MM.1S (cell line): ENCODE results near the gene LRRC4C.

ENCODE experiments used
- DNase-seq: peaks from one replicate; pipeline ENCODE4 v3.0.0-alpha.2; 2015
- H2AFZ ChIP-seq: fragments of 300-600 bp; sonication (generic); 2 replicates; pipeline ENCODE4 v1.6.0; 2016; ENCODE audit warnings: antibody characterized with exemption, low read length
- H3F3A ChIP-seq: fragments of 300-600 bp; sonication (generic); 2 replicates; pipeline ENCODE4 v1.6.1; 2016; ENCODE audit warnings: mild to moderate bottlenecking, antibody characterized with exemption, low read length, moderate library complexity, mixed read lengths; ENCODE audit not compliant: insufficient read depth
- H3K27ac ChIP-seq: fragments of 300-600 bp; sonication (generic); 2 replicates; pipeline ENCODE4 v1.5.1; 2016; ENCODE audit warnings: mild to moderate bottlenecking, low read length
- H3K27me3 ChIP-seq: fragments of 300-600 bp; sonication (generic); replicated peaks from 2 replicates; pipeline ENCODE4 v1.6.0; 2016; ENCODE audit warnings: low read length; ENCODE audit not compliant: insufficient read depth
- H3K36me3 ChIP-seq: fragments of 300-600 bp; sonication (generic); replicated peaks from 2 replicates; pipeline ENCODE4 v1.6.1; 2016; ENCODE audit warnings: mild to moderate bottlenecking, low read length, mixed read lengths; ENCODE audit not compliant: insufficient read depth
- H3K4me1 ChIP-seq: fragments of 300-600 bp; sonication (generic); 2 replicates; pipeline ENCODE4 v1.6.1; 2016; ENCODE audit warnings: low read length, mixed read lengths
- H3K4me2 ChIP-seq: fragments of 300-600 bp; sonication (generic); 2 replicates; pipeline ENCODE4 v1.6.0; 2016; ENCODE audit warnings: low read depth, low read length
- H3K4me3 ChIP-seq: fragments of 300-600 bp; sonication (generic); 2 replicates; pipeline ENCODE4 v1.5.1; 2016; ENCODE audit warnings: low read length, mixed read lengths
- H3K79me2 ChIP-seq: fragments of 300-600 bp; sonication (generic); 2 replicates; pipeline ENCODE4 v1.6.1; 2016; ENCODE audit warnings: mixed run types, low read length, mixed read lengths
- H3K9ac ChIP-seq: fragments of 300-600 bp; sonication (generic); 2 replicates; pipeline ENCODE4 v1.6.1; 2016; ENCODE audit warnings: low read length, mixed read lengths
- H3K9me2 ChIP-seq: fragments of 300-600 bp; sonication (generic); replicated peaks from 2 replicates; pipeline ENCODE4 v1.6.1; 2016; ENCODE audit warnings: mild to moderate bottlenecking, low read length, mixed read lengths; ENCODE audit not compliant: insufficient read depth
- H3K9me3 ChIP-seq: fragments of 300-600 bp; sonication (generic); replicated peaks from 2 replicates; pipeline ENCODE4 v1.6.1; 2016; ENCODE audit warnings: mild to moderate bottlenecking, low read length, mixed read lengths; ENCODE audit not compliant: insufficient read depth
- H4K20me1 ChIP-seq: fragments of 300-600 bp; sonication (generic); 2 replicates; pipeline ENCODE4 v1.6.1; 2016; ENCODE audit warnings: mild to moderate bottlenecking, low read length, moderate library complexity, mixed read lengths; ENCODE audit not compliant: insufficient read depth
- EZH2 ChIP-seq: fragments of 300-600 bp; sonication (generic); optimal IDR thresholded peaks from 2 replicates; pipeline ENCODE3; 2017; ENCODE audit warnings: low read depth, mild to moderate bottlenecking, antibody characterized with exemption, low read length, mixed read lengths
- EZH2phosphoT487 ChIP-seq: fragments of 300-600 bp; sonication (generic); IDR thresholded peaks from 2 replicates; pipeline ENCODE4 v1.6.1; 2018; ENCODE audit warnings: antibody characterized with exemption, low read length
- TF ChIP-seq, protein P1 (sequence below): fragments of 300-600 bp; sonication (generic); IDR thresholded peaks from 2 replicates; pipeline ENCODE4 v1.5.1; 2016; ENCODE audit warnings: antibody characterized with exemption, low read length, mixed read lengths

The LRRC4C gene

DNA sequence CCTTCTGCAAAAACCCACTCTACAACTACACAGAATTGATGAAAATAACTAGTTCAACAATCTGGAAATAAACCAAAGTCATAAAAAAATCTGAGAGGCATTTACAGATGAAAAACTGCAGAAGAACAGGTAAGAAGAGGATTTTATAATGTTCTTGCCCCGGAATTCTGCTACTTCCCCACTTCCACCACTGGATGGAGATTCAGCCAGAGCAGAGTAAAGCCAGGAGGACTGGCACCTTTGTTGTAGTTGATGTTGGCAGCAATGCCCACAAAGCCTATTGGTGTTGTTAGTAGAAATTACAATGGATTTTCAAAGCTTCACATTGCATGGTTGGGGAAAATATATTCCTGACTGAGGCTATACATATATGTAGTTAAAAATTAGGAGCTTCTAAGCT lies 640.2 kb downstream of the LRRC4C start:
- Histone ChIP-seq H4K20me1 (no peaks in the 10 kb centered on the region), H3K27me3 (no peaks in the 10 kb centered on the region), H3K79me2 (no peaks in the 10 kb centered on the region), H3K4me1 (no peaks in the 10 kb centered on the region), H3K36me3 (no peaks in the 10 kb centered on the region), H3K4me2 (no peak overlapping the region), H3K27ac (no peak overlapping the region), H3K4me3 (no peak overlapping the region), H3K9ac (no peak overlapping the region), H3F3A (no peaks in the 10 kb centered on the region), H3K9me3 (no peaks in the 10 kb centered on the region), H2AFZ (no peak overlapping the region), H3K9me2 (no peaks in the 10 kb centered on the region)
- TF ChIP-seq EZH2phosphoT487 (no peak), EZH2 (no peak)
- TF ChIP-seq, protein P1, sequence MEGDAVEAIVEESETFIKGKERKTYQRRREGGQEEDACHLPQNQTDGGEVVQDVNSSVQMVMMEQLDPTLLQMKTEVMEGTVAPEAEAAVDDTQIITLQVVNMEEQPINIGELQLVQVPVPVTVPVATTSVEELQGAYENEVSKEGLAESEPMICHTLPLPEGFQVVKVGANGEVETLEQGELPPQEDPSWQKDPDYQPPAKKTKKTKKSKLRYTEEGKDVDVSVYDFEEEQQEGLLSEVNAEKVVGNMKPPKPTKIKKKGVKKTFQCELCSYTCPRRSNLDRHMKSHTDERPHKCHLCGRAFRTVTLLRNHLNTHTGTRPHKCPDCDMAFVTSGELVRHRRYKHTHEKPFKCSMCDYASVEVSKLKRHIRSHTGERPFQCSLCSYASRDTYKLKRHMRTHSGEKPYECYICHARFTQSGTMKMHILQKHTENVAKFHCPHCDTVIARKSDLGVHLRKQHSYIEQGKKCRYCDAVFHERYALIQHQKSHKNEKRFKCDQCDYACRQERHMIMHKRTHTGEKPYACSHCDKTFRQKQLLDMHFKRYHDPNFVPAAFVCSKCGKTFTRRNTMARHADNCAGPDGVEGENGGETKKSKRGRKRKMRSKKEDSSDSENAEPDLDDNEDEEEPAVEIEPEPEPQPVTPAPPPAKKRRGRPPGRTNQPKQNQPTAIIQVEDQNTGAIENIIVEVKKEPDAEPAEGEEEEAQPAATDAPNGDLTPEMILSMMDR = no peak
- no peak for DNase-seq

DNA sequence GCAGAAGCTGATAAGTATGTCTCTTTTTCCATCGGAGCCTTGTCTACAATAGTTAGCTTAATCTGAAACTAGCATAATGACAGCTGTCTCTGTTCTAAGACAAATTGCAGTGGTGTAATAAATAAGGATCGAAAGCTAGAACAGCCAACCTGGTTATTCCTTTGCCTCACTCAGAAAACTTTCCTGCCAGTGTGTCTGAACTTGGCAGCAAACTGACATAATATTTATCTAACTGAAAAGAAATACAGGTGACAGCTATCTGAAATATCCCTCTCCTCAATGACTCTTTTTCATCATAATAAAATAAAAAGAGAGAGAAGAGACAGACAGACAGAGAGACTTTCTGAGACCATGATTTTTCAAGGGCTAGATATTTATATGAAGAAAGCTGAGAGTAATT lies 642.5 kb downstream of the LRRC4C start:
- TF ChIP-seq EZH2phosphoT487 = no peak
- TF ChIP-seq, protein P1 = no peak
- Histone ChIP-seq H3K36me3 (no peaks in the 10 kb centered on the region), H3K9ac (no peak overlapping the region), H3K4me3 (no peak overlapping the region), H3K9me3 (no peaks in the 10 kb centered on the region), H3K4me2 (no peak overlapping the region), H2AFZ (no peak overlapping the region), H3K79me2 (no peaks in the 10 kb centered on the region), H3K27me3 (no peaks in the 10 kb centered on the region), H3K27ac (no peak overlapping the region), H3F3A (no peaks in the 10 kb centered on the region), H4K20me1 (no peaks in the 10 kb centered on the region), H3K4me1 (no peaks in the 10 kb centered on the region), H3K9me2 (no peaks in the 10 kb centered on the region)
- DNase-seq = no peak

DNA sequence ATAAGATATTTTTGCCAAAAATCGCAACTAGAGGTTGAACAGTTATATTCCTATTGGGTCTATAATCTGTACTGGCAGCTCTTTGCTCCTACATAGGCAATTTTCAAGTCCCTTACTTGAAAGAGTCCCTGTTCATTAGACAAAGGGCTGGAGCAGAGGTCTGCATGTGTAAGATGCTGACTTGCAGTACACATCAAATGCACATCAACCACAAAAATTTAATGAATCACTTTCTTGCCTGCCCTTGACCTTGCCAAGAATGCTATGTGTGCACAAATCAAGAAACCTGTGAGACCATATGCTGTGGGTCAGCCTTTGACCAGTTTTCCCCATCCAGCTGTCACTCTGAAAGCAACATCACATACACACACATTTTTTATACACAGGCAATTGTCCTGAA lies 661.5 kb downstream of the LRRC4C start:
- Histone ChIP-seq H3K4me2 (no peak overlapping the region), H4K20me1 (no peaks in the 10 kb centered on the region), H3K36me3 (no peaks in the 10 kb centered on the region), H3F3A (no peaks in the 10 kb centered on the region), H3K27ac (no peak overlapping the region), H3K9ac (no peak overlapping the region), H3K4me3 (no peak overlapping the region), H3K79me2 (no peaks in the 10 kb centered on the region), H3K4me1 (no peaks in the 10 kb centered on the region), H2AFZ (no peak overlapping the region), H3K9me3 (no peaks in the 10 kb centered on the region), H3K9me2 (no peaks in the 10 kb centered on the region), H3K27me3 (no peaks in the 10 kb centered on the region)
- TF ChIP-seq EZH2 (no peak), EZH2phosphoT487 (no peak)
- TF ChIP-seq, protein P1 = no peak
- DNase-seq = peak; percentile 94

DNA sequence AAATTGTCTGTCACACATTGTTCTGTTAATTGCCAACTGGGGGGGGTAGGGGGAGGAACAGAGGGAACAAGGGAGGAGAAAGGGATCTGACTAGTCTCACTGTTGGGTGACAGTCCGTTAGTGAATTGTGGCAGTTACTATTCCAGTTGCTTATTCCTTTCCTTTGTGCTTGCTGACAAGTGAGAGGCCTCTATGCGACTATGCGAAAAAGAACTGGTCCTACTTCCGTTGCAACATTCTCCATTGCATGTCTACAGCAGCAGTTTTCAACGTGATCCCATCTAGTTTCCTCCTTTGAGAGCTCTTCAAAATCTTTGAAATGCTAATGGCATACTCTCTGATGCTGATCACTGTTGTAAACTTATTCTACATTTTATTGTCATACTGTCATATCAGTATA lies 672.2 kb downstream of the LRRC4C start:
- H3K36me3 ChIP-seq = no peaks in the 10 kb centered on the region
- no peak overlapping the region for H2AFZ ChIP-seq
- no peaks in the 10 kb centered on the region for H3K27me3 ChIP-seq
- no peaks in the 10 kb centered on the region for H3F3A ChIP-seq
- TF ChIP-seq EZH2phosphoT487 (no peak), EZH2 (no peak)
- TF ChIP-seq, protein P1 = no peak
- no peak overlapping the region for H3K4me2 ChIP-seq
- no peaks in the 10 kb centered on the region for H3K9me2 ChIP-seq
- H3K27ac ChIP-seq = no peak overlapping the region
- H3K4me3 ChIP-seq = no peak overlapping the region
- no peak overlapping the region for H3K9ac ChIP-seq
- no peaks in the 10 kb centered on the region for H3K79me2 ChIP-seq
- H3K4me1 ChIP-seq = no peaks in the 10 kb centered on the region
- DNase-seq = no peak
- no peaks in the 10 kb centered on the region for H4K20me1 ChIP-seq
- no peaks in the 10 kb centered on the region for H3K9me3 ChIP-seq
